ENCODE measurements around the gene KAT6B. TPM values are rescaled to one million over a fixed set of nuclear protein-coding genes. Genes with fewer than 3 reads are reported as not detected.
"Not testable (repeated sequence)": the region's sequence is repeated elsewhere in the genome, so short reads cannot be mapped to it uniquely, and the experiment has no call there.

KAT6B gene
- total RNA-seq, 1 donor: 26.3 TPM

GRCh38 chr10:74910976-74911350 is 84.6 kb downstream of the KAT6B start:
- DNase-seq (ENCODE audit: low read depth): peak; percentile 85
- TF ChIP-seq CTCF (IDR thresholded peaks at IDR 0.05; ENCODE audit: insufficient read depth, low read depth, low read length): no peak
- no peak overlapping the region for H3K4me3 ChIP-seq (ENCODE audit: low read depth, low read length)

GRCh38 chr10:74912182-74912581 is 85.8 kb downstream of the KAT6B start:
- DNase-seq (ENCODE audit: low read depth): no peak
- no peak for TF ChIP-seq CTCF (IDR thresholded peaks at IDR 0.05; ENCODE audit: insufficient read depth, low read depth, low read length)
- no peak overlapping the region for H3K4me3 ChIP-seq (ENCODE audit: low read depth, low read length)

- no peak for DNase-seq (ENCODE audit: low read depth)
- no peak overlapping the region for H3K4me3 ChIP-seq (ENCODE audit: low read depth, low read length)
- TF ChIP-seq CTCF (IDR thresholded peaks at IDR 0.05; ENCODE audit: insufficient read depth, low read depth, low read length): no peak
Measured at GRCh38 chr10:74912682-74913081, 86.3 kb downstream of the KAT6B start.

GRCh38 chr10:74913377-74913979 is 87.1 kb downstream of the KAT6B start:
- TF ChIP-seq CTCF (IDR thresholded peaks at IDR 0.05; ENCODE audit: insufficient read depth, low read depth, low read length): peak; percentile 8
- H3K4me3 ChIP-seq (ENCODE audit: low read depth, low read length): no peak overlapping the region
- DNase-seq (ENCODE audit: low read depth): no peak

- no peak for DNase-seq (ENCODE audit: low read depth)
- H3K4me3 ChIP-seq (ENCODE audit: low read depth, low read length): no peak overlapping the region
- no peak for TF ChIP-seq CTCF (IDR thresholded peaks at IDR 0.05; ENCODE audit: insufficient read depth, low read depth, low read length)
Measured at GRCh38 chr10:74916283-74916682, 89.9 kb downstream of the KAT6B start.

GRCh38 chr10:74917481-74918077 is 91.2 kb downstream of the KAT6B start:
- H3K4me3 ChIP-seq (ENCODE audit: low read depth, low read length): no peak overlapping the region
- DNase-seq (ENCODE audit: low read depth): peak; percentile 32
- no peak for TF ChIP-seq CTCF (IDR thresholded peaks at IDR 0.05; ENCODE audit: insufficient read depth, low read depth, low read length)

- DNase-seq (ENCODE audit: low read depth): no peak
- no peak overlapping the region for H3K4me3 ChIP-seq (ENCODE audit: low read depth, low read length)
- TF ChIP-seq CTCF (IDR thresholded peaks at IDR 0.05; ENCODE audit: insufficient read depth, low read depth, low read length): no peak
Measured at GRCh38 chr10:74919671-74920070, 93.3 kb downstream of the KAT6B start.

- not testable (repeated sequence) for H3K4me3 ChIP-seq (ENCODE audit: low read depth, low read length); DNase-seq (ENCODE audit: low read depth)
Measured at GRCh38 chr10:74921070-74921469, 94.7 kb downstream of the KAT6B start.
